GM23338 (cell line): Measurements from ENCODE around the gene RORB. TPM values are rescaled to one million over a fixed set of nuclear protein-coding genes. Genes with fewer than 3 reads are reported as not detected.

ENCODE experiments used
- ATAC-seq: fragments of 200-7000 bp; cut with Tn5 transposase; 3 replicates; pipeline ENCODE4 v1.9.1; 2020
- DNase-seq: peaks from one replicate; pipeline ENCODE4 v3.0.0-alpha.2; 2015; ENCODE audit warnings: low spot score
- H2AFZ ChIP-seq: fragments of 200-600 bp; sonication (generic); 2 replicates; pipeline ENCODE4 v1.8.0; 2016; ENCODE audit warnings: antibody characterized with exemption, mild to moderate bottlenecking, moderate library complexity
- H3F3A ChIP-seq: fragments of 200-600 bp; sonication (generic); replicated peaks from 2 replicates; pipeline ENCODE4 v1.8.0; 2017; ENCODE audit warnings: antibody characterized with exemption, mixed run types, low read depth
- H3K27ac ChIP-seq: fragments of 200-600 bp; sonication (generic); 2 replicates; pipeline ENCODE4 v1.6.1; 2016; ENCODE audit warnings: low read depth
- H3K27me3 ChIP-seq: fragments of 200-600 bp; sonication (generic); 2 replicates; pipeline ENCODE4 v1.8.0; 2016; ENCODE audit warnings: mild to moderate bottlenecking, mixed run types, moderate library complexity; ENCODE audit not compliant: insufficient read depth
- H3K36me3 ChIP-seq: fragments of 200-600 bp; sonication (generic); 2 replicates; pipeline ENCODE4 v1.8.0; 2016; ENCODE audit warnings: mild to moderate bottlenecking; ENCODE audit not compliant: insufficient read depth
- H3K4me1 ChIP-seq: fragments of 200-600 bp; sonication (generic); 2 replicates; pipeline ENCODE4 v1.8.0; 2016; ENCODE audit warnings: mild to moderate bottlenecking, moderate library complexity; ENCODE audit not compliant: insufficient read depth
- H3K4me2 ChIP-seq: fragments of 200-600 bp; sonication (generic); 2 replicates; pipeline ENCODE4 v1.7.1; 2017; ENCODE audit warnings: mixed run types
- H3K4me3 ChIP-seq: fragments of 200-600 bp; sonication (generic); 2 replicates; pipeline ENCODE4 v1.6.1; 2016; ENCODE audit warnings: mixed run types
- H3K79me2 ChIP-seq: fragments of 200-600 bp; sonication (generic); replicated peaks from 2 replicates; pipeline ENCODE4 v1.8.0; 2017; ENCODE audit warnings: mild to moderate bottlenecking; ENCODE audit not compliant: insufficient read depth
- H3K9me2 ChIP-seq: fragments of 200-600 bp; sonication (generic); 2 replicates; pipeline ENCODE4 v1.8.0; 2017; ENCODE audit not compliant: insufficient read depth
- H4K20me1 ChIP-seq: fragments of 200-600 bp; sonication (generic); replicated peaks from 2 replicates; pipeline ENCODE4 v1.8.0; 2017; ENCODE audit warnings: mild to moderate bottlenecking; ENCODE audit not compliant: insufficient read depth
- H3K27ac Mint-ChIP-seq: 2 replicates; pipeline ENCODE4 v1.8.0; 2020; ENCODE audit warnings: inconsistent platforms, mild to moderate bottlenecking, moderate library complexity, mixed read lengths
- H3K27me3 Mint-ChIP-seq: 3 replicates; pipeline ENCODE4 v1.8.0; 2022; ENCODE audit warnings: low read depth, mild to moderate bottlenecking, moderate library complexity, mixed read lengths, inconsistent platforms; ENCODE audit not compliant: insufficient read depth, poor library complexity
- H3K36me3 Mint-ChIP-seq: 3 replicates; pipeline ENCODE4 v1.8.0; 2021; ENCODE audit warnings: low read depth, mild to moderate bottlenecking, inconsistent platforms, moderate library complexity, mixed read lengths
- H3K4me1 Mint-ChIP-seq: 3 replicates; pipeline ENCODE4 v1.8.0; 2020; ENCODE audit warnings: mild to moderate bottlenecking, inconsistent platforms, mixed read lengths
- H3K4me3 Mint-ChIP-seq: 3 replicates; pipeline ENCODE4 v1.8.0; 2021; ENCODE audit warnings: moderate library complexity, mild to moderate bottlenecking, inconsistent platforms, mixed read lengths
- H3K9me3 Mint-ChIP-seq: 3 replicates; pipeline ENCODE4 v1.8.0; 2020; ENCODE audit warnings: moderate library complexity, mild to moderate bottlenecking, inconsistent platforms, mixed read lengths
- EZH2 ChIP-seq: fragments of 200-600 bp; sonication (generic); IDR thresholded peaks from one replicate; pipeline ENCODE4 v1.8.0; 2017; ENCODE audit warnings: antibody characterized with exemption, mild to moderate bottlenecking, low read depth; ENCODE audit not compliant: unreplicated experiment
- EZH2phosphoT487 ChIP-seq: fragments of 200-600 bp; sonication (generic); IDR thresholded peaks from one replicate; pipeline ENCODE4 v1.8.1; 2018; ENCODE audit warnings: antibody characterized with exemption; ENCODE audit not compliant: unreplicated experiment
- JUNB ChIP-seq: IDR thresholded peaks from one replicate; pipeline ENCODE4 v1.6.1; 2016; ENCODE audit warnings: antibody characterized with exemption; ENCODE audit not compliant: unreplicated experiment
- POLR2AphosphoS5 ChIP-seq: IDR thresholded peaks from 2 replicates; pipeline ENCODE4 v1.6.1; 2016; ENCODE audit warnings: antibody characterized with exemption, low read depth
- STAT1 ChIP-seq: IDR thresholded peaks from one replicate; pipeline ENCODE4 v1.6.1; 2016; ENCODE audit warnings: antibody characterized with exemption; ENCODE audit not compliant: unreplicated experiment
- polyA plus RNA-seq: library from polyadenylated mRNA; unstranded; fragments of >200 nt; fragmentation: Nextera tagmentation; extraction: Ambion mirVana; gene quantifications from 2 replicates; pipeline ENCODE4 v1.2.1, GENCODE V29; 2016
- total RNA-seq: library from RNA; depleted of rRNA; stranded (reverse); fragments of >200 nt; shearing (Covaris generic); gene quantifications from 2 replicates; pipeline ENCODE4 v1.2.3, GENCODE V29; 2014
- TF ChIP-seq, protein P1 (sequence below): IDR thresholded peaks from 2 replicates; pipeline ENCODE4 v1.6.1; 2016; ENCODE audit warnings: antibody characterized with exemption
- TF ChIP-seq, protein P2 (sequence below), 2 experiments: fragments of 200-600 bp in 1 of 2; sonication (generic) in 1 of 2; conservative IDR thresholded peaks; 2 replicates each; pipeline versions ENCODE4 v1.5.1 to v1.6.1; 2016 to 2017; ENCODE audit warnings: antibody characterized with exemption in 2 of 2, low read depth in 2 of 2, mild to moderate bottlenecking in 2 of 2, moderate library complexity in 1 of 2

RORB gene
- total and polyA plus RNA-seq, 2 experiments from 2014 or later: 1.2 to 4.5 TPM

DNA sequence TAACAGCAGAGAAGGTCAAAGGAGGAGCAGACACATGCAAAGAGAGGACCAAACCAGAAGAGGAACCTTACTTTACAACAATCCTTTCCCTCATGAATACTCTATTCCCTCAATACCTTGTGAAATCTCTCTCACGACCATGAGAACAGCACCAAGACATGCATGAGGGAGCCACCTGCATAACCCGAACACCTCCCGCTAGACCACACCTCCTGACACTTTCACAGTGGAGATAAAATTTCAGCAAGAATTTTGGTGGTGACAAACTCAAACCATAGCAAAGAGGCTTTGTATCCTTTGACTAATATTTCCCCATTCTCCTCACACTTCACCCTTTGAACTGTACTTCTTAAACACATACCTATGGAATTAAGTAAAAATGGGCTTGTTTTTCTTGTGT, 101.7 kb downstream of the RORB start:
- H3K4me2 ChIP-seq: no peak overlapping the region
- no peaks in the 10 kb centered on the region for H3K79me2 ChIP-seq
- Mint-ChIP-seq H3K4me1 (no peaks in the 10 kb centered on the region), H3K36me3 (no peaks in the 10 kb centered on the region), H3K27ac (no peak overlapping the region), H3K4me3 (no peak overlapping the region), H3K9me3 (no peaks in the 10 kb centered on the region), H3K27me3 (no peaks in the 10 kb centered on the region)
- H3K9me2 ChIP-seq: 0 out of 2 replicates have a peak, but pooled peaks cover 3% of the 10 kb centered on the region
- no peaks in the 10 kb centered on the region for H3K4me1 ChIP-seq
- DNase-seq: no peak
- no peak overlapping the region for H2AFZ ChIP-seq
- no peaks in the 10 kb centered on the region for H3F3A ChIP-seq
- H3K4me3 ChIP-seq: no peak overlapping the region
- H4K20me1 ChIP-seq: no peaks in the 10 kb centered on the region
- no peaks in the 10 kb centered on the region for H3K36me3 ChIP-seq
- TF ChIP-seq, protein P1, sequence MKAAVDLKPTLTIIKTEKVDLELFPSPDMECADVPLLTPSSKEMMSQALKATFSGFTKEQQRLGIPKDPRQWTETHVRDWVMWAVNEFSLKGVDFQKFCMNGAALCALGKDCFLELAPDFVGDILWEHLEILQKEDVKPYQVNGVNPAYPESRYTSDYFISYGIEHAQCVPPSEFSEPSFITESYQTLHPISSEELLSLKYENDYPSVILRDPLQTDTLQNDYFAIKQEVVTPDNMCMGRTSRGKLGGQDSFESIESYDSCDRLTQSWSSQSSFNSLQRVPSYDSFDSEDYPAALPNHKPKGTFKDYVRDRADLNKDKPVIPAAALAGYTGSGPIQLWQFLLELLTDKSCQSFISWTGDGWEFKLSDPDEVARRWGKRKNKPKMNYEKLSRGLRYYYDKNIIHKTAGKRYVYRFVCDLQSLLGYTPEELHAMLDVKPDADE: no peak
- no peak for TF ChIP-seq EZH2phosphoT487
- no peak overlapping the region for H3K27ac ChIP-seq
- ATAC-seq: no peak
- H3K27me3 ChIP-seq: no peaks in the 10 kb centered on the region

DNA sequence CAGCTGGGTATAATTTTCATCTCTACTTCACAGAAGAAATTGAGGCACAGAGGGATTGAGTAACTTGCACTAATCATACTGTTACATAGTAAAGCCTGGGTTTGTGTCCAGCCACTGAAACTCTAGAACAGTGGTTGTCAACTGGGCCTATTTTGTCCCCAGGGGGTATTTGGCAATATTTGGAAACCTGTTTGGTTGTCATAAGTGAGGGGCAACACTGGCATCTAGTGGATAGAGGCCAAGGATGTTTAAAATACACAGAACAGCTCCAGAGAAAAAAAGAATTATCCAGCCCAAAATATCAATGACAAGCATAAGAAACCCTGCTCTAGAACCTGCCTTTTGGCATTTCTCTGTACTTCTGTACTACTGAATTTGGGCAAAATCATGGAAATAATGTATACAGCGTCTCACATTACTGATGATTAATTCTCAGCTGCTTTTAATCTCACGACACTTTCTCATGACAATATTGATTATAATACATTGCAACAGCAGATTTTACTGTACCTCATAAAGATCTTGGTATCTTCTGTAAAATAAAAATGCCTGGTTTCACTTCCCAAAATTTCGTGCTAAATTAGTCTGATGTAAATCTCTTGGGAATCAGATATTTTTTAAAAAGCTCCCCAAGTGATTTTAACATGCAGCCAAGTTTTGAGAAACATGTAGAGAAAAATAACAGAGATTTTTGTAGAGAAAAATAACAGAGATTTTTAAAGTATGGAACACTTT, 112.7 kb downstream of the RORB start:
- Histone ChIP-seq H3K9me2 (no peaks in the 10 kb centered on the region), H3K79me2 (no peaks in the 10 kb centered on the region), H3K27ac (no peak overlapping the region), H4K20me1 (no peaks in the 10 kb centered on the region), H3F3A (no peaks in the 10 kb centered on the region), H3K4me1 (no peaks in the 10 kb centered on the region), H3K36me3 (no peaks in the 10 kb centered on the region), H2AFZ (no peak overlapping the region), H3K27me3 (no peaks in the 10 kb centered on the region), H3K4me2 (no peak overlapping the region), H3K4me3 (no peak overlapping the region)
- TF ChIP-seq EZH2phosphoT487 (no peak), STAT1 (no peak), EZH2 (no peak), JUNB (no peak)
- TF ChIP-seq, protein P2, sequence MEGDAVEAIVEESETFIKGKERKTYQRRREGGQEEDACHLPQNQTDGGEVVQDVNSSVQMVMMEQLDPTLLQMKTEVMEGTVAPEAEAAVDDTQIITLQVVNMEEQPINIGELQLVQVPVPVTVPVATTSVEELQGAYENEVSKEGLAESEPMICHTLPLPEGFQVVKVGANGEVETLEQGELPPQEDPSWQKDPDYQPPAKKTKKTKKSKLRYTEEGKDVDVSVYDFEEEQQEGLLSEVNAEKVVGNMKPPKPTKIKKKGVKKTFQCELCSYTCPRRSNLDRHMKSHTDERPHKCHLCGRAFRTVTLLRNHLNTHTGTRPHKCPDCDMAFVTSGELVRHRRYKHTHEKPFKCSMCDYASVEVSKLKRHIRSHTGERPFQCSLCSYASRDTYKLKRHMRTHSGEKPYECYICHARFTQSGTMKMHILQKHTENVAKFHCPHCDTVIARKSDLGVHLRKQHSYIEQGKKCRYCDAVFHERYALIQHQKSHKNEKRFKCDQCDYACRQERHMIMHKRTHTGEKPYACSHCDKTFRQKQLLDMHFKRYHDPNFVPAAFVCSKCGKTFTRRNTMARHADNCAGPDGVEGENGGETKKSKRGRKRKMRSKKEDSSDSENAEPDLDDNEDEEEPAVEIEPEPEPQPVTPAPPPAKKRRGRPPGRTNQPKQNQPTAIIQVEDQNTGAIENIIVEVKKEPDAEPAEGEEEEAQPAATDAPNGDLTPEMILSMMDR (conservative IDR thresholded peaks at IDR 0.05; ENCODE audit: low read depth in 2 of 2): peak; percentile 42 to 56
- Mint-ChIP-seq H3K4me3 (no peak overlapping the region), H3K27me3 (no peaks in the 10 kb centered on the region), H3K9me3 (no peaks in the 10 kb centered on the region), H3K27ac (no peak overlapping the region), H3K36me3 (no peaks in the 10 kb centered on the region), H3K4me1 (no peaks in the 10 kb centered on the region; the same call in 2 of the 3 replicates)
- DNase-seq (peak; percentile 46), ATAC-seq (no peak)

DNA sequence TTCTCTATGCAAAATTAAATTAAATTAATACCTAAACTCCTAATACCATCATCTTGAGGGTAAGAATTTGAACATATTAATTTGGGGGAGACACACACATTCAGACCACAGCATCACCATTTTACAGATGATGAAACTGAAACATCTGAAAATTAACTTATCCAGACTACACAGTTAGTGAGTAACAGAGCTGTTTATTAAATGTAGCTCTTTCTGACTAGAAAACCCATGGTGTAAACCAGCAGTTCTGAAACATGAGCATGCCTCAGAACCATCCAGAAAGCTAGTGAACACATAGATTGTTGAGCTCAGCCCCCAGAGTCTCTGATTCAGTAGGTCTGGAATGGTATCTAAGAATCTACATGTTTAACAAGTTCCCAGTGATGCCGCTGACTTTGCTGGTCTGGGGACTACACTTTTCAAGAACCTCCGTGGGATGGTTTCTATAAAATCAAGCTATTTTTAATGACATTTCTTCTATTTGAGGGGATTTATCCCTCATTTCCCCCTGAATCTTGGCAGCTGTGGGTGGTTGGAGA, 113.5 kb downstream of the RORB start:
- Histone ChIP-seq H3K27ac (no peak overlapping the region), H3F3A (no peaks in the 10 kb centered on the region), H4K20me1 (no peaks in the 10 kb centered on the region), H3K4me1 (no peaks in the 10 kb centered on the region), H3K4me3 (no peak overlapping the region), H2AFZ (no peak overlapping the region), H3K79me2 (no peaks in the 10 kb centered on the region), H3K27me3 (no peaks in the 10 kb centered on the region), H3K4me2 (no peak overlapping the region), H3K36me3 (no peaks in the 10 kb centered on the region), H3K9me2 (no peaks in the 10 kb centered on the region)
- no peaks in the 10 kb centered on the region for H3K27me3 Mint-ChIP-seq
- ATAC-seq (no peak), DNase-seq (no peak)
- no peaks in the 10 kb centered on the region for H3K36me3 Mint-ChIP-seq
- no peak overlapping the region for H3K27ac Mint-ChIP-seq
- no peaks in the 10 kb centered on the region for H3K9me3 Mint-ChIP-seq
- no peaks in the 10 kb centered on the region; the same call in 2 of the 3 replicates for H3K4me1 Mint-ChIP-seq
- no peak overlapping the region for H3K4me3 Mint-ChIP-seq
- no peak for TF ChIP-seq POLR2AphosphoS5
